Activated B cell treated with CpG ODN at 0.5 μM for 24 hours (primary cell): ENCODE data around the gene FSD2. TPM values are rescaled to one million over a fixed set of nuclear protein-coding genes. Genes with fewer than 3 reads are reported as not detected.
"Not testable (repeated sequence)": the region's sequence is repeated elsewhere in the genome, so short reads cannot be mapped to it uniquely, and the experiment has no call there.

Experiments
- ATAC-seq: fragments of 200-7000 bp; cut with Tn5 transposase; one replicate; pipeline ENCODE4 v1.10.0; 2021; ENCODE audit warnings: low read depth, mild to moderate bottlenecking, moderate library complexity
- CTCF ChIA-PET: fragments of 350-600 bp; sonication (Branson Sonifier 250); formaldehyde crosslinking; loops from one replicate; lab custom pipeline; 2021; ENCODE audit warnings: antibody characterized with exemption; lab: Charles Lee
- POLR2A ChIA-PET: fragments of 350-600 bp; sonication (Branson Sonifier 250); formaldehyde crosslinking; loops from one replicate; lab custom pipeline; 2021; ENCODE audit warnings: antibody characterized with exemption; lab: Charles Lee
- DNase-seq: peaks from one replicate; pipeline ENCODE4 v3.0.0; 2022
- H3K27ac Mint-ChIP-seq: one replicate; pipeline ENCODE4 v1.8.0; 2020; ENCODE audit warnings: mixed read lengths
- H3K27me3 Mint-ChIP-seq: one replicate; pipeline ENCODE4 v1.8.0; 2021; ENCODE audit warnings: mixed read lengths
- H3K36me3 Mint-ChIP-seq: one replicate; pipeline ENCODE4 v1.8.0; 2021; ENCODE audit warnings: low read depth, mixed read lengths
- H3K4me1 Mint-ChIP-seq: one replicate; pipeline ENCODE4 v1.8.0; 2021; ENCODE audit warnings: mixed read lengths
- H3K4me3 Mint-ChIP-seq: one replicate; pipeline ENCODE4 v1.8.0; 2020; ENCODE audit warnings: mild to moderate bottlenecking, mixed read lengths
- H3K9me3 Mint-ChIP-seq: one replicate; pipeline ENCODE4 v1.8.0; 2020; ENCODE audit warnings: mixed read lengths
- CTCF ChIP-seq: fragments of 200-600 bp; IDR thresholded peaks from one replicate; pipeline ENCODE4 v1.8.0; 2022; ENCODE audit warnings: antibody characterized with exemption, mild to moderate bottlenecking
- intact Hi-C: fragments of 100-400 bp; cut with micrococcal nuclease; formaldehyde crosslinking; loops from one replicate; pipeline ENCODE4 v1.15.1; 2024
- total RNA-seq: library from RNA; stranded (reverse); gene quantifications from 2 replicates; pipeline ENCODE4 v1.2.3, GENCODE V29; 2022

FSD2 gene
- total RNA-seq, 1 donor from 2014 or later, result not detected

- Mint-ChIP-seq H3K27me3 (no peaks in the 10 kb centered on the region), H3K27ac (no peak overlapping the region), H3K9me3 (peaks cover 5% of the 10 kb centered on the region), H3K4me1 (peaks cover 4% of the 10 kb centered on the region), H3K4me3 (no peak overlapping the region), H3K36me3 (peaks cover 11% of the 10 kb centered on the region)
- no peak for TF ChIP-seq CTCF
- DNase-seq (no peak), ATAC-seq (no peak)
- POLR2A ChIA-PET, result no interaction called here
- CTCF ChIA-PET, result no interaction called here
- intact Hi-C loops, result no loop called here
These were observed 38.6 kb downstream of the FSD2 start for GRCh38 chr15:82767163-82767829.

- H3K27ac Mint-ChIP-seq, H3K4me3 Mint-ChIP-seq, intact Hi-C loops, CTCF ChIA-PET, H3K27me3 Mint-ChIP-seq, POLR2A ChIA-PET, ATAC-seq, H3K4me1 Mint-ChIP-seq, H3K9me3 Mint-ChIP-seq, DNase-seq: not testable (repeated sequence)
- H3K36me3 Mint-ChIP-seq, result peaks cover 15% of the 10 kb centered on the region
These were observed 39.7 kb downstream of the FSD2 start for GRCh38 chr15:82766201-82766600.

GRCh38 chr15:82764740-82765139 is 41.1 kb downstream of the FSD2 start:
- Mint-ChIP-seq H3K27ac (no peak overlapping the region), H3K4me3 (no peak overlapping the region), H3K36me3 (peaks cover 28% of the 10 kb centered on the region), H3K4me1 (peaks cover 4% of the 10 kb centered on the region), H3K9me3 (peaks cover 5% of the 10 kb centered on the region), H3K27me3 (no peaks in the 10 kb centered on the region)
- no peak for DNase-seq
- ChIA-PET CTCF (no interaction called here), POLR2A (no interaction called here)
- no peak for ATAC-seq
- TF ChIP-seq CTCF, result no peak
- intact Hi-C loops, result no loop called here

GRCh38 chr15:82764117-82764490 is 41.8 kb downstream of the FSD2 start:
- Mint-ChIP-seq H3K4me3 (no peak overlapping the region), H3K9me3 (peaks cover 5% of the 10 kb centered on the region), H3K27me3 (no peaks in the 10 kb centered on the region), H3K4me1 (peaks cover 4% of the 10 kb centered on the region), H3K27ac (no peak overlapping the region), H3K36me3 (peaks cover 29% of the 10 kb centered on the region)
- no peak for ATAC-seq
- TF ChIP-seq CTCF, result no peak
- intact Hi-C loops, result no loop called here
- DNase-seq, result no peak
- CTCF ChIA-PET, result no interaction called here
- POLR2A ChIA-PET, result no interaction called here

- intact Hi-C loops, result no loop called here
- no peak for TF ChIP-seq CTCF
- Mint-ChIP-seq H3K27me3 (no peaks in the 10 kb centered on the region), H3K4me3 (no peak overlapping the region), H3K27ac (no peak overlapping the region), H3K4me1 (peaks cover 4% of the 10 kb centered on the region), H3K9me3 (peaks cover 5% of the 10 kb centered on the region), H3K36me3 (peaks cover 34% of the 10 kb centered on the region)
- DNase-seq, result no peak
- ATAC-seq, result no peak
- ChIA-PET CTCF (no interaction called here), POLR2A (no interaction called here)
These were observed 42.3 kb downstream of the FSD2 start for GRCh38 chr15:82763361-82764116.
